Activated T-helper 1 cell treated with Interleukin-2 at 50 U/mL for 16 hours (primary cell): ENCODE data around the gene ACADVL.

Source experiments
- DNase-seq: peaks from one replicate; pipeline ENCODE4 v3.0.0-alpha.2; 2020; ENCODE audit warnings: low read depth

The ACADVL gene

DNA sequence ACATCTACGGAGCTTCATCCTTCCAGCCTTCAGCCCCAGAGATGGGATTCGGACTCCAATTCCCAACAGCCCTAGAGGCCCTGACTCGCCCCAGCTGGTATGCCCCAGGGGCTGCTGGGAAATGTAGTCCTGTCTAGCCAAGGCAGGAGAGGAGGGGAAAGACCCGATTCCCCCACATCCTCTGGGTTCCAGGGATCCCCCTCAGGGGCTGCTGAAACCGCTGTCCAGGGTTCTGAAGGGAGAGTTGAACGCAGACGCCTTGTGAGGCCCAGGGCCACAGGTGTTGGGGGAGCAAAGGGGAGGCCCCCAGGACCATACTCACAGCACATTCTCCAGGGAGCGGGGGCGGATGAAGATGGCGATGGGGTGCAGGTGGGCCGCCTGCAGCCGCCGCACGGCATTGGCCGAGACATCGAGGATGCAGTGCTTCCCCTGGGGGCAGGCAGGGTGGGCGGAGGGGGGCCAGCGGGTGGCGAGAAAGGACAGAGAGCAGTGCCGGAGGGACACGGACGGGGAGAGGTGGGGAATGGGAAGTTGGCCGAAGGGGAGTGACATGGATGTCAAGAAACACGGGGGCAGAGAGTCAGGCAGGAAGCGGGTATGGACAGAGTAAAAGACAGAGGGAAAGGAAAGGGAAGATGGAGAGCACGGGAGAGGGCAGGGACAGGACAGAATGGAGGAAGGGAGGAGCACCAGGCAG lies 28.0 kb upstream of the ACADVL start:
- no peak for DNase-seq

GRCh38 chr17:7192271-7192937 lies 27.3 kb upstream of the ACADVL start:
- no peak for DNase-seq

DNA sequence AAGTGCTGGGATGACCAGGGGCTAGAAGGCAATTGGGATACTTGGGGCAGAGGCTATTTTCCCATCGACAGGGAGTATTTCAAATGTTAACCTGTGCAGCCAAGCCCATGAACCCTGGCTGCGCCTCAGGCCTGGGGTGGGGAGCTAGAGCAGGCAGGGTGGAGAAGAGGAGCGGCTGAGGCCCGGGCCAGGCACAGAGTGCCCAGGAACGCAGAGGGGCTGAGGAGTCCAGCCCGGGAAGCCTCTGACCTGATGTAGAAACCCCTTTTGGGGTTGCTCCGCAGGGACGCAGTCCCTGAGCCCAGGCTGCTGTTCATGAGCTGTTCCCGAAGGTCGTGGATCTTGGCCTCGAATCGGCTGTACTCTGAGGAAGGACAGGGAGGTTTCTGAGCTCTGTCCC lies 23.8 kb upstream of the ACADVL start:
- no peak for DNase-seq

GRCh38 chr17:7196651-7197401 lies 22.9 kb upstream of the ACADVL start:
- DNase-seq: no peak

DNA sequence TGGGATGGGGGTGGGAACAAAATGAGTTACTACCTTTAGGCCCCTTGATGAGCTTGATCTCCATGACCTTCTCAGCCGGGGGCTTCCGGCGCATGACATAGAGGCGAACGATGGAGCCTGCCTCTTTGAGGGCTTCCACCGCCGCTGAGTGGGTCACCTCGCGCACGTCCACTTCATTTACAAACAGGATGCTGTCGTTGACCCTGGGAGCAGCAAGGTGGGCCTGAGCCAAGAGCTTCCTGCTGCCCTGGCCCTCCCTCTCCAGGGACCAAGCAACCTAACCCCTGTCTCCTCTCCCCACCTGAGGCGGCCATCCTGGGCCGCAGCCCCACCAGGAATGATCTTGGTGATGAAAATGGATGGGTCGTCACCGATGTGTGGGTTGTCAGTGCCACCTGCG lies 16.3 kb upstream of the ACADVL start:
- no peak for DNase-seq

GRCh38 chr17:7204336-7204735 lies 15.4 kb upstream of the ACADVL start:
- DNase-seq: no peak

- peak; percentile 89 for DNase-seq
Observed at GRCh38 chr17:7204828-7205461, 14.8 kb upstream of the ACADVL start.

DNA sequence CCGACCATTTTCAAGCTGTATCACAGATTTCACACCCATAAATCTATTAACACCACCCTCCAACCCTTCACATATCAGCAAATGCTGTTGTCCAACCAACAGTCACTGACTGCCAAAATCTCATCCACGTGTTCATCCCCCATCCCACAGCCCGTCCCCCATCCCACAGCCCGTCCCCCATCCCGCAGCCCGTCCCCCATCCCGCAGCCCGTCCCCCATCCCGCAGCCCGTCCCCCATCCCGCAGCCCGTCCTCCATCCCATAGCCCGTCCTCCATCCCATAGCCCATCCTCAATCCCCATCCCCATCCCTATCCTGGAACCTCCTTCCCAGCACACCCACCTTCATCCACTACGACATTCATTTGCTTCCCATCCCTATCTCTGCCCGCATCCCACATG lies 14.2 kb upstream of the ACADVL start:
- no peak for DNase-seq

DNA sequence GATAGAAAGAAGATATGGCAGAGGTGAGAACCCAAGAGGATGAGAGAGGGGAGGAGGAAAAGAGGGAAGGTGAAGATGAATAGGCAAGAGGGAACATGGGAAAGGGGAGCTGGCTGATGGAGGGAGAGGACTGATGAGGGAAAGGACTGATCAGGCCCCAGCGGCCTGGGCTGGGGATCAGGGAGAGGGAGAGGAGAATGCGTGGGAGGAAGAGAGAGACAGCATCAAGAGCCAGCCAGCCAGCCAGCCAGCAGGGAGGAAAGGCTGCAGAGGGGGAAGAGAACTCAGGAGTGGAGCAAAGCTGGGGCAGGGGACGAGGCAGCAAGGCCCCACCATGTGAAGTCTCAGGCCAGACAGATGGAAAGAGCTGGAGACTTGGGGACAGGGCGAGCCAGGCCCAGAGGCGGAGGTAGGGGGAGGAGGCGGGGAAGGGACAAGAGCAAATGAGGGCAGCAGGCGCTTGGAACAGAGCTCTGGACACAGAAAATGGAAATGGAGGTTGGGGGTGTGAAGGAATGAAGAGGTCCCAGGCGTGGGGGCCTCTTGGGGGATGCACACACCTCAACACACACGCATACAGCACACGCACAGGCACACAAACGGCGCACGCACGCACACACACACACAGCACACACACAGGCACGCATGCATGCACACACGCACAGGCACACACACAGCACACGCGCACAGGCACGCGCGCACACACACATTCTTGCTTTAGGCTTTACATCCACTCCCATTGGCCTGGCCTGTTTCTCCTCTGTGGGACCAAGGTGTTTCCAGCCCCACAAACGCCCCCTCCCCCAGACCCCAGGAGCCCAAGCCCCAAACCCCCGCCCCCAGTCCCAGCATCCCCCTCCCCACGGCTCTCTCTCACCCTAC lies 12.4 kb upstream of the ACADVL start:
- no peak for DNase-seq

DNA sequence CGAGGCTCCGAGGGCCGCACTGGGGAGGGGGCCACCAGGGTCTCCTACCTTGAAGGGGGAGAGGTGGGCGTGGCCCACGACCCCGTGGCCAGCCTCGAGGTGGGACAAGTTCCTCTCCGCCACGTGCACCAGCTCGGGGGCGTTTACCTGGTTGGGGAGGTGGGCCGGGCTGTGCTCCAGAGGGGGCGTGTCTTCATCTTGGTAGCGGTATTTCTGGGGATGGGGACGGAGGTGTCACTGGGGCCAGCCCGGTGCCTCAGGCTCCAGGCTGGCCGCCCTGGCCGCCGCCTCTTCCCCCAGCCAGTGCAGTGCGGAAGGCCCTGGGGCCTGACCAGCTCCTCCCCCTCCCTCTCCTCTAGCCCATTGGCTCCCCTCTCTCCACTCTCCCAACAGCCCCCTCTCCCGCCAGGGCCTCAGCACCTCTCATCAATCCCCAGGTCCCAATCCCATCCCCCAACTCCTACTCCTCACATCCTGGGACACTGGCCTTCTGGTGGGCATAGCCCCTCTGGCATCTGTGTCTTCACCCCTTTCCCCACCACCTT lies 11.6 kb upstream of the ACADVL start:
- no peak for DNase-seq

DNA sequence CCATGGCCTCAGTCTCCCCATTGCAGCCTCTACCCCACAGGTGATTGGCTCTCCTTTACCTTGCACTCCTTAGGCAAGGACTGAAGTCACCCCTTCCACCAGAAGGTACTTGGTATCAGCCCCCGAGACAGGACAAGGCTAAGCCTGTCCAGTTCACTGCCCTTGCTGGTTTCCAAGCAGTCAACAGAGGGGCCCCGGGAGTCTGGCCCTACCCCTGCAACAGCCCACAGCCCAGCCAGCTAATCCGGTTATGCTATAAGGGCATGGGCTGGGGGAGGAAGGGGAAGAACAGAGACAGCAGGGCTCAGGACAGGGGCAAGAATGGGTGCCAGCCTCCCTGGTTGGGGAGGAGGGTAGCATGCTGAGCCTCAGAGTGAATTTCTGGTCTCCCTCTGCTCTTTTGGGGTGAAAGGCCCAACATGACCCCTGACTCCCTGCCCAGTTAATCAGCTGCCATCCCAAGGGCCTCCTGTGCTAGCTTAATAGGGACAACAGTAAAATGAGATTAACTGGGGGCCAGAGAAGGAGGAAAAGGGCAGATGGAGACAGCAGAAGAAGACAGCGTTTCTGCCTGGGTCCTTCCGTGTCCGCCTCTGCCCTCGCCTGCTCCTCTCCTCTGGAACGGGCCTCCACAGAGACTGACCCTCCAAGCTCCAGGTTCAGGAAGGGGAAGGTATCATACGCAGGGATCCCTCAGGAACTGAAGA lies 10.8 kb upstream of the ACADVL start:
- no peak for DNase-seq

DNA sequence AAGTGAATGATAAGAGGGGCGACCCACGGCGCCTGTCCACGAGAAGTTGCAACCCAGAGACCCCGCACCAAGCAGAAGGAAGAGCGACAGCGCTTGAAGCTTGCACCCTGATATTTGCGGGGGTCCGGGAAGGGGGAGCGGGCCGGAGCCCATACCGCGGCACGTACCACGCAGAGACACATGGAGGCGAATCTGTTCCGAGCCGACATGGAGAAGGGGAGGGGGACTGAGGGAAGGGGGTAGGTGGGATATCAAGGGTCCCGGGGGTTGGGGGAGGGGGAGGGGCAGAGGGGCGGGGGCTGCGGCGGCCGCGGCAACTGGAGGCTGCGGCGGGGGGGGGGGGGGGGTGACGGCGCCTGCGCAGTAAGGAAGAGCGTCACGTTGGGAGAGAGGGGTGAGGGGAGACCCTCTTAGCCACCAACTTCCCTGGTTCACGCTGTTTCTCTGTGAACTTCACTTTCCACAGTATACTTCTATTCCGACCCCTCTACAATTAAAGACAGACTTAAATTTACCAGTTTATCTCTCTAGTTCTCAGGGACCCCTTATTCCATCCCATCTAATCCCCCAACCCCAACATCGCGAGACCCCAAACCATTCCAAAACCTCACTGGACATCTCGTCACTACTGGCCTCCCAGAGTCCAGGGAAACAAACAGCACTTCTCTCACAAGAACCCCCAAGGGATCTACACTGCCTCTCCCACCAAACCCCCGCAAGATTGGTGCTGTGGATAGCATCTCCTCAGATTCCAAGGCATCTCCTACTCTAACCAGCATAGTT lies 8.1 kb upstream of the ACADVL start:
- no peak for DNase-seq

GRCh38 chr17:7213895-7214299 lies 5.8 kb upstream of the ACADVL start:
- DNase-seq: peak; percentile 52

- peak; percentile 97 for DNase-seq
Observed at GRCh38 chr17:7214300-7215135, 5.2 kb upstream of the ACADVL start.

DNA sequence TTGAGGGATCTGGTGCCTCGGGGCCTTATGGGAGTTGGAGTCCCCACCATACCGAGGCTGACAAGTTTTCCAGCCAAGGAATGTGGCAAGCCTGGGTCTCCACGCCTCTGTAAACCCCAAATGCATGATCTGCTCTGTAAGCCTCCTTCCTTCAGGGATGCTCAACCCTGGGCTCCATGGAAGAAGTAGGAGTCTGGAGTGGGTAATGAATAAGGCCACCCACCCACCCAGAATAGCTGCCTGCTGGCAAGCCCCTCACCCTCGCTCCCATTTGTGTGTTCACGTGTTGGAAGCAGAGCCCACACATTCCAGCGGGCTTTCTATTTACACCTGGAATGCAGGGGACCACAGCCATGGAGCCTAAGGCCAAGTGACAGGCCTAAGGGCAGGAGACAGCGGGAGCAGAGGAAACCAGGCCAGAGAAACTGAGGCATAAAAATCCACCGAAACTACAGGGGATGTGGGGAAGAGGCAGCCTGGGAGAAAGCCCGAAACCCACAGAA lies 4.6 kb upstream of the ACADVL start:
- DNase-seq: no peak

DNA sequence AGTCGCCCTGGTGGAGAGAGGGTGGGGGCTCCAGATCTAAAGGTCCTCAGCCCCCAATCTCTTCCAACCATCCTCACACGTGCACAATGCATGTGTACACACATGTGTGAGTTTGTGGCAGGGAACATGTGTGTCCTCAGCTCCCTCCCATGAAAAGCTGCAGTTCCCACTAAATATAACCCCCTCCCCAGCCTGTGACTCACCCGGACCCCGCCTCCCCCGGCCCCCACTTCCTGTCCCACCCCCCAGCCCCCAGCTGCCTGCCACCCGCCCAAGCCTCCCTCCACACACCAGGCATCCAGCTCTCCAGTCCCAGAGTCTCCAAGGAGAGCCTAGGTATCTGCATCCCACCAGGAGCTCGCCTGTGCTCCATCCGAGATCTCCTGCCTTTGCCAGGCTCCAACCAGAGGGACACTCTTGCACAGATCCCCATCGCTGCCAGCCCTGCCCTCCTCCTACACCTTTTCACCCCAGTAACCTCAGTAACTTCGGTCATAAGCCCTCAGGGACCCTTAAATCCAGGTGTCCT lies 4.0 kb upstream of the ACADVL start:
- no peak for DNase-seq

DNA sequence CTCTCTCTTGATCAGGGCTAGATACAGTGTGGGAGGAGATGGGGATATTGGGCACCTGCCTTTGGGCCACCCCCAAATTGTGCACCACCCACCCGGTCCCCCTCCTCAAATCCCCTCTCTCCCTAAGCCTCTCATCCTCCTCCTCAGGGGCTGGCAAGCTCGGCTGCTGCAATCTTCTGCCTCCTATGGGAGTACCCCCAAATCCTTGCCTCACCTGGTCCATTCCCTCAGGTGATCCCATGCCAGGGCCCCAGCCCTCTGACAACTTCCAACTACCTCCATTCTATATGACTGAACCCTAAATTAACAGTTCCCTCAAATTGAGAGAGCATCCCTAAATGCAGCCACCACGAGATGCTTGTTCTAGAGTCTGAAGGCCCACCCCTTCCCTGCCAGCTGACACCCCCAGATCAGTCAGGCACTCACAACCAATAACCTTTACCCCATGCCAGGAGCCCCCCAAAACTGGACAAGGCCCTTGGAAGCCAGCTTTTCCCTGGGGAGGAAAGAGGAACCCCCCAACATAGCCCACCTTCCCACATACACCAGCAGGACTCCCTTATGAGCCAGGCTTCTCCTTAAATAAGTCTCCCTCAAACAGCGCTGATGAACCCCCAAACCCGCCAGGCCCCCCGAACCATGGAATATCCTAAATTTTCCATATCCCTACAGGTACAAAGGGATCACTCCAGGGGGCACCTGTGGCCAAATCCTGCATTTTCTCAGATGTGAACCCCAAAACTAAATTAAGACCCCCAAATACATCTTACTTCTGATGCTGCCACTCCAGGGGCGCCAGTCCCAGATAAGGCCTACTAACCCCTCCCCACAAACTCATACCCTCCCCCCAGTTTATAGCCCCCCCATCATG lies 3.3 kb upstream of the ACADVL start:
- no peak for DNase-seq
